Stimulated activated CD8-positive, alpha-beta memory T cell treated with anti-CD3 and anti-CD28 coated beads, Interleukin-15, amount 100 ng/mL, for 48 hours (primary cell): ENCODE measurements around the gene ELFN1.
"Not testable (repeated sequence)": the region's sequence is repeated elsewhere in the genome, so short reads cannot be mapped to it uniquely, and the experiment has no call there.

Experiments used
- DNase-seq, 2 donors: peaks; one replicate each; pipeline ENCODE4 v3.0.0-alpha.2; 2020; ENCODE audit warnings: low read depth in 2 of 2

The ELFN1 gene

DNA sequence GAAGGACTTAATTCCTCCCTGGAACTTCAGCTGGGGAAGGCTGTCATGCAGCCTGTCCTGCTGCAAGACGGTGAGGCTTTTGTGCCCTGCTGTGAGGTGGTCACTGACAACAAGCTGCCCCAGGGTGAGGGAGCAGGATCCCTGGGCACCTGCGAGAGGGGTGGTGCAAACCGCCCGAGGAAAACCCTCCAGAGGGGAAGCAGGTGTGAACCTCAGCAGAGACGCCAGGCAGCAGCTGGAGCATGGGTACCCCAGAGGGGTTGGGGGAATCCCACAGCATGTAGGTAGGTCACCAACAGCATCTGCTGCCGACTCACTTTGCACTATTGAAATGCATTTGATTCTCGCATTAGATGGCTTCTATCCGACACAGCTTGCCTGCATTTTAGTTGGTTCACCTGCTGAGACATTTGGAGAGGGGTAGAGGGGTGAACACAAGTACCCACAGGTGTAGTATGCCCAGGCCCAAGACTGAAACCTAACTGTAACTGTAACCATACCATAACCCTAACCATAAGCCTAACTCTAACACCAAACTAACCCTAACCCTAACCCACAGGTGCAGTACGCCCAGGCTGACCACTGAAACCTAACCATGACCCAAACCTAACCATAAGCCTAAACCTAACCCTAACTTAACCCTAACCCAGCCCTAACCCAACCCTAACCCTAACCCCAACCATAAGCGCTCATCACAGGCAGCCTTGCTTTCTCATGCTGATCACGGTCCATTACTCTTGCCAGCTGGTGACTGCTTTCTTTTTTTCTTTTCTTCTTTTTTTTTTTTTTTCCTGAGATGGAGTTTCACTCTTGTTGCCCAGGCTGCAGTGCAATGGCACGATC, 85.9 kb downstream of the ELFN1 start:
- DNase-seq, result no peak

DNA sequence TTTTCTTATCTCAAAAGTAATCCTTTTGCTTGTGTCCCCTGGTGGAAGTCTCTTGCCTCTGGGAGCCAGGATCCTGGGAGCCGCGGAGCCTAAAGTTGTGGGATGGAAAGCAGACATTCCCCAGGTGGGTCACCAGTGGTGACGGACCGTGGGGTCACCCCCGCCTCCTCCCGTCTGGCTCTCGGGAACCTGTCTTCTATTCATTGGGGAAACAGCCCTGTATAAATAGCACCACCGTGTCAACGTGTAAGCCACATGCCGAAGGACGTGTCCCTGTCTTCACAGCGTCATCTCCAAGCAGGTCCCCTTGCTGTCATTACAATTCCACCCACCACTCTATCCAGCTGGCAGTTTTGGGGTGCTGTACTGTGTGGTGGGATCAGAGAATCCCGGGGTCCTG, 87.5 kb downstream of the ELFN1 start:
- DNase-seq, result no peak

DNA sequence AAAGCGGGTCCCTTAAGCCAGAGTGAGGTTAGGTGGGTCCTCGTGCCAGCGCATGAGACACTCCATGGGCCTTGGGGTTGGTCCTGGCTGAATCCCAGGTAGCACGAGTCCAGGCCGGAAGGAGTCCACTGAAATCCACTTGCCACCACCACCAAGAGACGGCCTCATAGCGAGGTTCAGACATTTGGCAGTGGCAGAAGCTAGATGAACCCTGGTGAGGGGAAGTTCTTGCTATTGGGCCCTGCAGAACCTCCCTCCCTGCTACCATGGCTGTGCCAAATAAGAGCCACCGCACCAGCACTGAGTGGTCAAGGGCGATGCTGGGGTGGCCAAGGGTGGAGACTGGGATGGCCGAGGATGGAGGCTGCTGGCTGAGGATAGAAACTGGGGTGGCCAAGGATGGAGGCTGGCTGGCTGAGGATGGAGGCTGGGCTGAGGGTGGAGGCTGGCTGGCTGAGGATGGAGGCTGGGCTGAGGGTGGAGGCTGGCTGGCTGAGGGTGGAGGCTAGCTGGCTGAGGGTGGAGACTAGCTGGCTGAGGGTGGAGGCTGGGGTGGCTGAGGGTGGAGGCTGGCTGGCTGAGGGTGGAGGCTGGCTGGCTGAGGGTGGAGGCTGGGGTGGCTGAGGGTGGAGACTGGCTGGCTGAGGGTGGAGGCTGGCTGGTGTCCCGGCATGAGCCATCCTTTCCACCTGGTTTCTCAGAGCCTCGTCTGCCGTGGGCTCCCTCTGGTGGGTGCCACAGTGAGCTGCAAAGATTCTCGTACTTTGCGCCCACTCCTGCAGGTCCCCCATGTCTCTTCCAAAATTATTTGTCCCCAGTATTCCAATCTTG, 88.2 kb downstream of the ELFN1 start:
- DNase-seq, result peak in 1 of 2 donors; percentile 21

DNA sequence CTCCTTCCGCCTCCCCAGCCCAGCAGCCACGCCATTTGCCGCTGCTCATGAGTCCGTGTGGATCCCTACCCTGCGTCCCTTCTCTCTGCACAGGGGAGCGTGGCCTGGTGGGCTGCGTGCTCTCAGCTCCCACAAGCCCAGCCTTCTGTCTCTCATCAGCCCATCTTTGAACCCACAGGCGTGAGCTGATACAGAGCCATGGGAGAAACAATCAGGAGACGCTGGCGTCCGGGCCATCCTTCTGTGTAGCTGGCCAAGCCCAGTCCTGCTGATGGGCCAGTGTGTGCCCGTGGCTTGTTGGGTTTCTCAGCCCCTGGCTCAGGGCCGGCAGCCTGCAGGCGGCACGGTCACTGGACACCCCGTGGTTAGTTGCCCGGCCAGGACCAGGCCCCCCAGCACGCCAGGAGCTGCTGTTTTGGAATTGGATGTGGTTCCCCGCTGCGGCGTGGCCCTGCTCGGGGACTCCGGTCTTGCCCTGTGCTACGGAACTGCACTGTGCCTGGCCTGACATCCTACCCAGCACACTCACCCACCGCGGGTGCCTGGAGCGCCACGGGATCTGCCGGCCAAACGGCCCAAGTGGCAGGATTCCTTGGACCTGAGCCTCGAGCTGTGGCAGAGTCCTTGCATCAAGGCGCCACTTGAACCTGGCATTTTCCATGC, 88.9 kb downstream of the ELFN1 start:
- DNase-seq, result no peak

DNA sequence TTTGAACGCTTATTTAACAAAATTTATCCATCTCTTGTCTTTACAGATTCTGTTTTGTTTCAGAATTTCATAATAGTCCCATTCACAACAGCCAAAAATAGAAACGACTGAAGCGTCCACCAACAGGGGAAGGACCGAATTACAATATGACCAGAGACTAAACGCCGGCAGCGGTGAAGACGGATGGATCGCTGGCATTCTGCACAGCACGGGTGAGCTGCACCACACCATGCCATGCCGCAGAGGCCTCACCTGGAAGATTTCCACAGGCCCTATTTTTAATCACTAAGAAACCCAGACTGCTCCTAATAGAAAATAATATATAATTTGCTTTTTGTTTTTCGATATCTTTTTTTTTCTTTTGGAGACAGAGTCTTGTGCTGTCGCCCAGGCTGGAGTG, 91.0 kb downstream of the ELFN1 start:
- no peak for DNase-seq

DNA sequence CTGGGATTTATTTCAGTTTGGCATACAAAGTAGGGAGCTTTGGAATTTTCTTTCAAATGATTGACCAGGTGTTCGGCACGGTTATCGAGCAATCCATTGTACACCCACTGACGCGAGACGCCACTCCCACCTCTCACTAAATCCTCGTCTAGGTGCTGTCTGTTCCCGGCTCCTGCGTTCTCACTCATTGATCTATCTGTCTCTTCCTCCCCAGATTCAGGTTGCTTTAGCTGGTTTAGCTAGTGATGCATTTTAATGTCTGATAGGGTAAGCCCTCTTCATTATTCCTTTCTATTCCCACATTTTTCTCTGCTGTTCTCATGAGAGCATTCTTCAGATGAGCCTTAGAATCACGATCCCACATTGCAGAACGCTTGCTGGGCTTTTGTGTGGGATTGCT, 91.7 kb downstream of the ELFN1 start:
- DNase-seq, result no peak

DNA sequence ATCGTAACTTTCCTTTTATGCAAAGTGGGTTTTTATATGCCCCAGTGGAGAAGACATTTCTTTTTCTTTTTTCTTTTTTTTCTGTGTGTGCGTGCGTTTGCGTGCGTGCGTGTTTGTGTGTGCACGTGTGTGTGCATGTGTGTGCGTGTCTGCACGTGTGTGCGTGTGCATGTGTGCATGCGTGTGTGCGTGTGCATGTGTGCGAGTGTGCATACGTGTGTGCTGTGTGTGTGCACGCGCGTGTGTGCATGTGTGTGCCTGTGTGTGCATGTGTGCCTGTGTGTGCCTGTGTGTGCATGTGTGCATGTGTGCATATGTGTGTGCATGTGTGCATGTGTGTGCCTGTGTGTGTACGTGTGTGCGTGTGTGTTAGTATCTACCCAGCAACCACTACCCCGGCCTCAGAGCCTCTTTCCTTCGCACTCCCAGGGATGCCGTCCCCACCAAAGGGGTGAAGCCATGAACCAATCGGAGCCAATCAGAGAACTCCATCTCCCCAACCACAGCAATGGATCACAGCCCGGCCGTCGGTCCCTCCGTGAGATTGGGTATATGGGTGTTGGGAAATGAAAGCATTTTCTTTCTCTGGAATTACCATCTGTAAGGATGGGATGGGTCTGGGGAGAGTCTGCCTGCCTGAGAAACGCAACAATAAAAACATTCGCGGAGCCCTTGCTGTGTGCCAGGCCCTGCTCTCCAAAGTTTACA, 92.3 kb downstream of the ELFN1 start:
- DNase-seq, result no peak

DNA sequence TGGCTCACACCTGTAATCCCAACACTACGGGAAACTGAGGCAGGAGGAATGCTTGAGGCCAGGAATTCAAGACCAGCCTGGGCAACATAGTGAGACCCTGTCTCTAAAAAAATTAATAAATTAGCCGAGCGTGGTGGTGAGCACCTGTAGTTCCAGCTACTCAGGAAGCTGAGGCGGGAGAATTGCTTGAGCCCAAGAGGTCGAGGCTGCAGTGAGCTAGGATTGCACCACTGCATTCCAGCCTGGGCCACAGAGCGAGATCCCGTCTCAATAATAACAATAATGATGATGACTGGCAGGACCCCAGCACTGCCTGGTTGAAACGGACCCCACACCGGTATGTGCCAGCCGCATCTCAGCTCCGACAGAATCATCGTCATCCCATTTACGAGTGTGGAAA, 93.0 kb downstream of the ELFN1 start:
- DNase-seq, result no peak

DNA sequence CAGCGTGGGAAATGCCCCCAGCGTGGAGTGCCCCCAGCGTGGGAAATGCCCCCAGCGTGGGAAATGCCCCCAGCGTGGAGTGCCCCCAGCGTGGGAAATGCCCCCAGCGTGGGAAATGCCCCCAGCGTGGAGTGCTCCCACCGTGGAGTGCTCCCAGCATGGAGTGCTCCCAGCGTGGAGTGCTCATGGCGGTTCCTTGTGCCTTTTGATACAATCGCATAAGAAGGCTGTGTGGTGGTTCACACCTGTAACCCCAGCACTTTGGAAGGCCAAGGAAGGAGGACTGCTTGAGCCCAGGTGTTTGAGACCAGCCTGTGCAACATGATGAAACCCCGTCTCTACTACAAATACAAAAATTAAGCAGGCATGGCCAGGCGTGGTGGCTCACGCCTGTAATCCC, 93.8 kb downstream of the ELFN1 start:
- not testable (repeated sequence) for DNase-seq

DNA sequence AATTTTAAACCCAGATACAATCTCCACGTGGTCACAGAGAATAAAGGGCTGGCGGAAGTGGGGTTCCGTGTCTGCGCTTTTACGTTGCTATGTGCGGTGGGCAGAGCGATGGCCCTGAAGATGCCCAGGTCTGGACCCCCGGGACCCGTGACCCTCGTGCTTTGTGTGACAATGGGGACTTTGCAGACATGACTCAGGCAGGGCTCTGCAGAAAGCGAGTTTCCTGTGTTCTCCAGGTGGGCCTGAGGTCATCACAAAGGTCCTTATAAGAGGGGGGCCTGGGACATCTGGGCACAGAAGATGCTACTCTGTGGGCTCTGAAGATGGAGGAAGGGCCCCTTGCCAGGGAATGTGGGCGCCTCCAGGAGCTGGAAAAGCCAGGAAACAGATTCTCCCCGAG, 95.3 kb downstream of the ELFN1 start:
- DNase-seq, result no peak

DNA sequence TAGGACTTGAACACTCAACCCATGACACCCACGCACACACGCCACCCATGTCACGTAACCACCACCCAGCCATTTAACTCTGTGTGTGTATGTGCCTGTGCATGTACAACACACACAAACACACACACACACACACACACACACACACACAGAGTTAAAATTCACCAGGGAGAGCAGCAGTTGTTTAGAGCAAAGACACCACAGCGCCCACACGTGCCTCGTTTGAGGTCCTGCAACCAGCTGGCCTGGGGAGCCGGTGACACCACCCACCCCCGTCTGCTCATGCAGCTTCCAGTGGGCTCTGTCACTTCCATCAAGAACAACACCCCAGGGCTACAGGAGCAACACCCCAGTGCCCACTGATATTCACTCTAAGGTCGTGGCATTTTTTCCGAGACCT, 97.4 kb downstream of the ELFN1 start:
- no peak for DNase-seq

DNA sequence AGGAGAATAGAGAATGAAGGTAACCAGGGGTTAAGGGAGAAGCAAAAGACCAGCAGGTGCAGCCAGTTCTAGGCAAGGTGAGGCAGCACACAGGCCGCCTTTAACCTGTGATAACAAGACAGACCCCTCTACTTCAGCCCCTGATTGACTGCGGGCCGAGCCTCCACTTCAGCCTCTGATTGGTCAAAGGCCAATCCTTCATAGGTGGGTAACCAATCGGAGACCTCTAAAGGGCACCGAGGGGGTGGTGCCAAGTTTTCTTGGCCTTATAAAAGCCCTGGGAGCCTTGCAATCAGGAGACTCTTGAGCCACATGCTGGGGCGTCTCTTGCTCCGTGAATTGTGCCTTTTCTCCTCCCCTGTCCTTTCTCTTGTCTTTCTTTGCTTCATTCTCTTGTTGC, 98.8 kb downstream of the ELFN1 start:
- no peak for DNase-seq

DNA sequence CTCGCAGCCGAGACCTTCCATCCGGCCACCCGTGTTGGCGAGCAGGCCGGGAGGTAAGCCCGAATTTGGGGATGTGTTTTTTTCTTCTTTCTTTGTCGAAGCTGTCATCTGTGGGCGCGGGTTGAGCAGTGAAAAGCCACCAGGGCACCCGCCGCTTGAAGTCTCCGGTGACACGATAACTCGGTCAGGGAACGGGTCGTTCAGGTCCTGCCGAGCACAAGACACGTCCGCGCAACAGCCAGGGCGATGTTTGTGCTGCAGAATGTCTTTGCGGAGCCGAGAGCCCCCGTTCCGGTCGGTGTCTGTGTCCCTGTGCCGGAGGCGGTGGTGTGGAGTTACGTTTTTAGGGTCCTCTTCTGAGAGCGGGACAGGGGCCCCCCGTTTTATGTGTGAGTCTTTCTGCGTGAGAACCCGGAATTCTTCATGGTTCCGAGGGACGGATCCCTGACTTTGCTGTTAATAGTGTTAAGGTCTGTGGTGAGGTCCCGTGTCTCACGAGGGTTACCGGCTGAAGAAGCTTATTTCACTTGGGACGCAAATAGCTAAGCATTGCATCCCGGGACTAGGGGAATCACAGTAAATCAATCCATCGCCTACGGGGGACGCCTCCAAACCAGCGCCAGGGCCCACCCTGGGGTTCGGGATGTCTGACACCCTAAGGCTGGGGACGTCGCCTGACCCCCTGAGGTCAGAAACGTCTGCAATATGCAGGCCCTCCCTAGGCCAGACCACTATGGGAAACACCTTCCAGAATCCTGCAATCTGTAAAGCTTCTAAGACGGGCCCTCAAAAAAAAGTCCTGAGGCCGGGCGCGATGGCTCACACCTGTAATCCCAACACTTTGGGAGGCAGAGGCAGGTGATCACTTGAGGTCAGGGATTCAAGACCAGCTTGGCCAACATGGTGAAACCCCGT, 99.5 kb downstream of the ELFN1 start:
- DNase-seq, result no peak

DNA sequence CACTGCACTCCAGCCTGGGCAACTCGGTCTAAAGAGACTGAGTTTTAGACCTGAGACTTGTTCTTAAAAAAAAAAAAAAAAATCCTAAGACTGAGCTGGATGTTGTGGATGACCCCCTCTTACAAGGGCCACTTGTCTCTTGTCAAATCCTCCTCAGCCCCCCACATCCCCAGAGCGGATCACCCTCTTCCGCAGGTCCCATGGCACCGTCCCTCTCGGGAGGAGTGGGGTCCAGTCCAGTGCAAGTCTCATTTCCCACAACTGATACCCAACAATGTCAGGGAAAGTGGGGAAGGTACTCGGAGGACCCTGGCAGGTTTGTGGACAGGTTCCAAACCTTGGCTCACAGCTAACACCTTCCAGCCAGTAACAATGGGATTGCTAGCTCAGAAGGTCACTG, 100.3 kb downstream of the ELFN1 start:
- DNase-seq, result no peak

DNA sequence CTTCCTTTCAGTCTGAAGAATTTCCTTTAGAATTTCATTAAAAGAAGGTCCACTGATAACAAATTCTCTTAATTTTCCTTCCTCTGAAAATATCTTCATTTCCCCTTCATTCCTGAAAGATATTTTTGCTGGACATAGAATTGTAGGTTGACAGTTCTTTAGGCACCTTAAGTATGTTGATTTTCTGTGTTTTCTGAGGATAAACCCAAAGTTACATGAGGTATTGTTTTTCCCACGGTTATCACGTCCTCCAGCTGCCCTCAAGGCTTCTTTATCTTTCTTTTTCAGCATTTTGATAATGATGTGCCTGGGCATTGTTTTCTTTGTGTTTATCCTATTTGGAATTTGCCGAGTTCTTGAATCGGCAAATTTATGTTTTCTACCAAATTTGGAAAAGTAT, 105.3 kb downstream of the ELFN1 start:
- DNase-seq, result no peak

DNA sequence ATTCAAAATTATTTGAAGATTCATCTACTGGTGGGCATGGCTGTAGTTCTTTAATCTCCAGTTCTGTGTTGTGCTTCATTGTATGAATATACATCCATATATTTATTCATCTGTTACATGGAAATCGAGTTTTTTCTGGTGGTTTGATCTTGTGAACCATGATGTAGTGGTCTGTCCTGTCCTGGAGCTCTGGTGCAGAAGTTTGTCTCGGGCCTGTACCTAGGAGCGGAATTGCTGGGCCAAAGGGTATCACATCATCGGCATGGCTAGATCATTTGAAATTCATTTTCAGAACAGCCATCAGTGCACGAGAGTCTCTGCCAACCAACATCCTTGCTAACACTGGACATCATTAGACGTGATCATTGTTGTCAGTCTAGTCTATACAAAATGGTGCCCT, 107.0 kb downstream of the ELFN1 start:
- DNase-seq, result no peak

DNA sequence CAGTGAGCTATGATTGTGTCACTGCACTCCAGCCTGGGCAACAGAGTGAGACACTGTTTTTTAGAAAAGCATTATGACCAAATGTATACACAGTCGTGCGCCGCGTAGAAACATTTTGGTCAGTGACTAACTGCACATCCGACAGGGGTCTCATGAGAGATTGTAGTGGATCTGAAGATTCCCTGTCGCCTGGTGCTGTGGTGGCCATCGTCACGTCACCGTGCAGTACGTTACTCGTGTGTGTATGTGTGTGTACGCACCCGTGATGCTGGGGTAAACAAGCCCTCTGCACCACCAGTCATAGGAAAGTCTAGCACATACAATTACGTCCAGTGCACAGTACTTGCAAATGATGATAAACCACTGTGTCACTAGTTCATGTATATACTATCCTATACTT, 109.4 kb downstream of the ELFN1 start:
- DNase-seq, result no peak

DNA sequence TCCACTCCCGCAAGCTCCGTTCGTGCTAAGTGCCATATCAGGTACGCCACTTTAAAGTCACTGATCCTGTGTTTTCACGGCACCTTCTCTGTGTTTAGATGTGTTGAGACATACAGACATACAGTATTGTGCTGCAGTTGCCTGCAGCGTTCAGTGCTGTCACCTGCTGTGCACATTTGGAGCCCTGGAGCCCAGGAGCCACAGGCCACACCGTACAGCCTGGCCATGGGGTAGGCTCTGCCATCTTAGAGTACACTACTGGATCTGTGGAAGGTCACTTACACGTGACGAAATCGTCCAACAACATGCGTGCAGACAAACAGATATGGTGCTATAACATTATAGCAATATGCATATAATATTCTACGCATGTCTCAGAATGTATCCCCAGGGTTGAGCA, 111.3 kb downstream of the ELFN1 start:
- no peak for DNase-seq

DNA sequence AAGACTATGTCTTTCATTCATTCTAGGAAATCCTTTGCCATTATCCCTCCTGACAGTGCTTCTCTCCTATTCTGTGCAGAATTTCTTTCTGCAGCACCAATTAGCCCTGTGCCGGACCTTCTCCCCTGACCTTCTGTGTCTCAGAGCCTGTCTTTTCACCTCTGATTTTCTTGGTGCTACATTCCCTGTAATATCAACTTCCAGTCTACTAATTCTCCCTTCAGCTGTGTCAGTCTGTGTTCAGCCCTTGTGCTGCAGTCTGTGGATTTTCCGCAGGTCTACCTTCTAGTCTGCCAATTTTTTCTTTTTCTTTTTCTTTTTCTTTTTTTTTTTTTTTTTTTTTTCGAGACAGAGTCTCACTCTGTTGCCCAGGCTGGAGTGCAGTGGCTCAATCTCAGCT, 115.8 kb downstream of the ELFN1 start:
- no peak for DNase-seq

DNA sequence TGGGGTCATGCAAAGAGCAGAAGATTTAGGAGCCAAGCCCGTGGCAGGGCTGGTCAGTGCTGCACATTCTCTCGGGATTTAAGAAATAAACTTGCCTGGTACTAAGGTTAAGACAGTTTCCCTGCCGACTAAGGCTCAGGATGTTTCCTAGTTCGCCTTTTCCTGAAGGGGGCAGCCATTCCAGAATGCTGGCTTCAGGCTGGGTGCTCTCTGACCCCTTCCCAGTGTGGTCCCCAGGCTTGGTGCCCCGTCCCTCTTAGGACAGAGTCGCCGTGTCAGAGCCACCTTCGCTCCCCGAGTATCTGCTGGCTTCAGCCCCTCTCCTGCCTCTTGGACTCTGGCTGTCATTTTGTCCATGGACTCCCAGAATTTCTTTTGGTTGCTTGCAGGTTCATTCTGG, 117.2 kb downstream of the ELFN1 start:
- DNase-seq, result no peak

DNA sequence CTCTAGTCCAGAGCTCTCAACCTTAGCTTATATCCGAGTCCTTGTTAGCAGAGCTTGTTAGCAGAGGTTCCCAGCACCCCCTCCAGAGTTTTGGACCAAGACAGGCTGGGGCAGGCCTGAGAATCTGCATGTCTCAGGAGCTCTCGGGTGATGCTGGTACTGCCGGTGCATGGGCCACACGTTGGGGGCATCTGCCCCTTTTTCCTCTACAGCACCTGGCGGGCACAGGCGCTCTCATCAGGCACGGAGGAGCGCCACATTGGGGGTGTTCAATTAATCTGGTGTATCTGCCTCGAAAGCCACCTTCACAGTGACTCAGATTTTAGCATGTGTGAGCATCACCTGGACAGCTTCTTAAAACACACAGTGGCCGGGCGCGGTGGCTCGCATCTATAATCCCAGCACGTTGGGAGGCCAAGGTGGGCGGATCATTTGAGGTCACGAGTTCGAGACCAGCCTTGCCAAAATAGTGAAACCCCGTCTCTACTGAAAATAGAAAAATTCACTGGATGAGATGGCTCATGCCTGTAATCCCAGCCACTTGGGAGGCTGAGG, 117.7 kb downstream of the ELFN1 start:
- no peak for DNase-seq
